Measurements from ENCODE around the gene TGIF1. TPM values are rescaled to one million over a fixed set of nuclear protein-coding genes. Genes with fewer than 3 reads are reported as not detected.

TGIF1 gene
- total RNA-seq, 1 donor from 2014 or later, result 14.1 TPM

DNA sequence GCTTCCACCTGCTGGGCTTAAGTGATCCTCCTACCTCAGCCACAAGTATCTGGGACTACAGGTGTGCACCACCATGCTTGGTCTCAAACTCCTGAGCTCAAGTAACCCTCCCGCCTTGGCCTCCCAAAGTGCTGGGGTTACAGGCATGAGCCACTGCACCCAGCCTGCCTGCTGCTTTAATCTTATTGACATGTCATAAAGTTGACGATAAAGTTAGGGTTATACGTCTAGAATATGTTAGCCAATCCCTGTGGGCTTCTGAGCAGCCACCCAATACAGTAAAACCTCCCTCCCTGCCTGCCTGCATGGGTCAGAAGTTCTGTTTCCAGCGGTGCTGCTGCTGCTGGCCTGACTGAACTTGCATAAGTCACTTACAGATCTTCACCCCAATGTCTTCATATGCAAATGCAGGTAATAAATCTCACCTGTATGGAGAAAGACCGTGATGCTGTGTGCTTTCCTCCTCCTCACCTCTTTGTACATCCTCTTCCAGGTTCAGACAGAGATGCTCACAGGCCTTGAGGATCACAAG, 30.1 kb downstream of the TGIF1 start:
- intact Hi-C loops (cut with micrococcal nuclease), result no loop called here

DNA sequence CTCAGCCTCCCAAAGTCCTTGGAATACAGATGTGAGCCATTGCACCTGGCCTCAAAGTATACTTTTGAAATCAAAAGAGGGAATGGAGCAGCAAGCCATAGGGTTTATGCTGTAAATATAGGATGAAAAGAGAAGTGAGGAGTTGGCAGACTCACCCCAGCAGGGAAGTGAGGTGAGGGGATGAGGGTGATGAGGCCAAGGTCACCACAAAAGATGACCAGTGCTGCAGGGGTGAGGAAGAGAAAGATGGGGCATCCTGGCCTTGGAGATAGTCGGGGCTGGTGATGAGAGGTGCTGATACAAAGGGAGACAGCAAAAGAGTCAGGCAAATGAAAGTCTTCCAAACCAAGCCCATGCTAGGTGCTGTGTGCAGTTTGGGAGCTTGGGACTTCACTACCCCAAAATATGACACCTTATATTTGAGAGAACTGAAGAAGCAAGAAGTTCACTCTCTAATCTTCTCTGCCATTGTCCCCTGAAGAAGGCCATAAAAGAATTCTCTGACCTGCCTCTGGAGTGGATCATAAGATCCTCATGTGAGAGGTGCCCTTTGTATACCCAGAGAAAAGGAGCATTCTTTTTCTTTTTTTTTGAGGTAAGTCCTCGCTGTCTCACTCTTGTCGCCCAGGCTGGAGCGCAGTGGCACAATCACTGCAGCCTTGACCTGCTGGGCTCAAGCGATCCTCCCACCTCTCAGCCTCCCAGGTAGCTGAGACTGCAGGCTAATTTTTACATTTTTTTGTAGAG, 31.0 kb downstream of the TGIF1 start:
- intact Hi-C loops (cut with micrococcal nuclease), result no loop called here

DNA sequence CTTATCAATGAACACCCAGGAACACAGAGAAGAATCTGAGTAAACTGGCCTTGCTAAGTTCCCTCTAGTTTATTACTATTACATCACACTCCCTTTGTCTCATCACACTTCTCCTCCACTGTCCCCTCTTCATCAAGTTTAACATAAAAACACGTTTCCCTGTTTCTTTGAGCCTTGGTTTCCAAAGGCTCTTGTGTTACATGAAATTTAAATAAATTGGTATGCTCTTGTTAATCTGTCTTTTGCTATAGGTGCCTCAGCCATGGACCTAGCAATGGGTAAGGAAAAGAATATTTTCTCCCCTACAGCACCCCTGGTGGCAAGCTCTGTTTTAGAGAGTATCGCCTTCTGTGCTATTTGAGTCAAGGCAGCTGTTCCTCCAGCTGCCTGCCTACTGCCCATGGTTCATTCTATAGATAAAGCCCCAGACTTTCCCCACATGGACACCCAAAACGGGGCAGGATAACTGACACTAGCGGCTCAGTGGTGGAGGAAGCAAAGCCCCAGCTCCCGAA, 31.8 kb downstream of the TGIF1 start:
- intact Hi-C loops (cut with micrococcal nuclease), result no loop called here

GRCh38 chr18:3482258-3482657, 32.3 kb downstream of the TGIF1 start:
- intact Hi-C loops (cut with micrococcal nuclease), result no loop called here

GRCh38 chr18:3485153-3486149, 35.5 kb downstream of the TGIF1 start:
- intact Hi-C loops (cut with micrococcal nuclease), result no loop called here

DNA sequence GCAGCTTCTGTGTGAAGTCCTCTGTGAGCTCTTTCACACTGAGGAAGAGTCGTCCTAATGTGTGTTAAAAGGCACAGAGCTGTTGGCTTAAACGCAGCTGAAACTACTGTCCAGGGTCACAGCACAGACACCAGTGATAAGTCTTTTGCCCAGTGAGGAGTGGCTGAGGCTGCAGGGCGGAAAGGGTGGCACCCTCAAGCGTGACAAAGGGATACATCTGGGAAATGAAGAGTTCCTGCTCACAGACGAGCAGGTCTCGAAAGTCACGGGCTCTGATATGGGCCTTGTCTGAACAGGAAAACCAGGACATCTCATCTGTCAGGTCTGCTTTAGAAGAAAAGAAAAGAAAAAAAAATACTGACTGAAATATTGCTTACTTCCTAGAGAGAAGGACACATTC, 36.5 kb downstream of the TGIF1 start:
- intact Hi-C loops (cut with micrococcal nuclease), result no loop called here

DNA sequence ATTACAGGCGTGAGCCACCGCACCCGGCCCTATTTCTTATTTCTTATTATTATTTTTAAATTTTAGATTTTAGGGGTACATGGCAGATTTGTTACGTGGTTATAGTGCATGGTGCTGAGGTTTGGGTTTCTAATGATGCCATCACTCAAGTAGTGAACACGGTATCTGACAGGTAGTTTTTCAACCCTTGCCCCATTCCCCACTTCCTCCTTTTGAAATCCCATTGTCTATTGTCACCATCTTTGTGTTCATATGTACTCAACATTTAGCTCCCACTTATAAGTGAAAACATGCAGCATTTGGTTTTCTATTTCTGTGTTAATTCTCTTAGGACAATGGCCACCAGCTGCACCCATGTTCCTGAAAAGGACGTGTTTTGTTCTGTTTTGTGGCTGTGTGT, 39.5 kb downstream of the TGIF1 start:
- intact Hi-C loops (cut with micrococcal nuclease), result no loop called here

DNA sequence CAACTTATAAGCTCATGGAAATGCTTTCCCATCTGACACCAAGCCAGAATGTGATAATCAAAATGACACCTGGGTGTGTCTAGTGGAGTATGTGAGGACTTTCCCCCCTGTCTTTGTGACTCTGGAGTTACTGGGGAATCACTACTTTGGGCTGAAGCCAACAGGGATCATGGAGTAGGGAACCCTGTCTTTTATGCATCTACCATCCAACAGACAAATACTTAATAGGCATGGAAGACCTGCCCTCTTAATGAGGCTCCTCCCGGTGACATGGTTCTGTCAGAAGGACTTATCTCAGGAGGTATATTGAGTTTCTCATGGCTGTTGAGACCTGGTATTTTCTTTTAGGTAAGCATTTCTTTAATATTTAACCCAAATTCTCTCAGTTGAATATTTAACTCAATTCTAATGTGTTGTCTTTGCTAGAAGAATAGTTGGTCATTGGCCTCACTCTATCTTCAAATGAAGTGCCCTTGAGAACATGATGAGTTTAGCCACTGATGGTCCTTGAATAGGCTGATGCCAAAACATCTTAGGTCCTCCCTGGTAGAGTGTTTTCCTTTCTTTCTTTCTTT, 42.1 kb downstream of the TGIF1 start:
- intact Hi-C loops (cut with micrococcal nuclease), result no loop called here

DNA sequence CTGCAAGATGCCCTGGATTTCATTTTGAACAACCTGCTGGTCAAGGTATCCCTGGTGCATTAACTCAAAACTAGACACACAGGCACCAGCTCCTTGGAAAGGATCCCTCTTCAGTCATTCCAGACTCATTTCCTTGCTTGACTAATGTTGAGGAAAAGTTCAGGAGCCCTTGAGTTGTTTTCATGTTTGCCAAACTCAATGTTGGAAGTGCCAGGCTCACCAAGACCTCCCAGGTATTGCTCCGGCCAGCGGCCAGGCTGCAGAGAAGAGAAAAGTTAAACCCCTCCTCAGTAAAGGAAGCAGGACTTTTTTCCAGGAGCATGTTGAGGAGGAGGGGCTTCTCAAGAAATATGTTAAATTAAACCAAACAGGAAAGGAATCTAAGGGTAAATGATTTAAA, 42.7 kb downstream of the TGIF1 start:
- intact Hi-C loops (cut with micrococcal nuclease), result no loop called here

- intact Hi-C loops (cut with micrococcal nuclease), result no loop called here
Measured at GRCh38 chr18:3493501-3494244, 43.7 kb downstream of the TGIF1 start.

DNA sequence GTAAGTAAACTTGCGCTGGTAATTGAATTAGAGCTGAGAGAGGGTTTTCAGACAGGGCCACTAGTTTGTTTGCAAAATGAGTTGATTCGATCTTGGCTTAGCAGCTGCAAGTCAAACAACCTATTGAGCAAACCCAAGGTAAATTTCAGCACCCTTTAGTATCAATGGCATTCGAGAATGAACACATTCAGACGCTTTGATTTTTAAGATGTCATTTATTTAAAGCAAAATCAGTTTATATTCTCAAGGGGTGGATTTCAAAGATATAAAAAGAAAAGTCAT, 44.2 kb downstream of the TGIF1 start:
- intact Hi-C loops (cut with micrococcal nuclease), result no loop called here

- intact Hi-C loops (cut with micrococcal nuclease), result no loop called here
Measured at GRCh38 chr18:3494569-3494968, 44.6 kb downstream of the TGIF1 start.

- intact Hi-C loops (cut with micrococcal nuclease), result no loop called here
Measured at GRCh38 chr18:3495691-3496430, 45.9 kb downstream of the TGIF1 start.

GRCh38 chr18:3498698-3499471, 48.9 kb downstream of the TGIF1 start:
- intact Hi-C loops (cut with micrococcal nuclease), result no loop called here

- intact Hi-C loops (cut with micrococcal nuclease), result no loop called here
Measured at GRCh38 chr18:3499501-3499900, 49.5 kb downstream of the TGIF1 start.

GRCh38 chr18:3500016-3500415, 50.0 kb downstream of the TGIF1 start:
- intact Hi-C loops (cut with micrococcal nuclease), result no loop called here

DNA sequence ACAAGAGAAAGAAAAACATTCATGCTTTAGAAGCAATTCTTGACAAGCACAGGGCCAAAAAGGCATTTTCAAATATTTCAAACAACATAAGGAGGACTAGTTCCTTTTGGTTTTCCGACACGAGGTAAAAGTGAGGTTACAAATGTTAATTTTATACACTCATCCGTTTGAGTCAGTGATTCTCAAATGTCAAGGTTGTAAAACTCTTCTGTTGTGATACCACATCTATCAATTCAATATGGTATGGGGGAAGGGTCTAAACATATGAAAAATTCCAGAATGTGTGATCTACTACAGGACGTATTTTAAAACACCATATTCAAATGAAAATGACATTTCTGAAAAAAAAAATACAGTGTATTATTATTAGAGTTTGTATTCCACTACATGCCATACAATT, 52.7 kb downstream of the TGIF1 start:
- intact Hi-C loops (cut with micrococcal nuclease), result no loop called here

DNA sequence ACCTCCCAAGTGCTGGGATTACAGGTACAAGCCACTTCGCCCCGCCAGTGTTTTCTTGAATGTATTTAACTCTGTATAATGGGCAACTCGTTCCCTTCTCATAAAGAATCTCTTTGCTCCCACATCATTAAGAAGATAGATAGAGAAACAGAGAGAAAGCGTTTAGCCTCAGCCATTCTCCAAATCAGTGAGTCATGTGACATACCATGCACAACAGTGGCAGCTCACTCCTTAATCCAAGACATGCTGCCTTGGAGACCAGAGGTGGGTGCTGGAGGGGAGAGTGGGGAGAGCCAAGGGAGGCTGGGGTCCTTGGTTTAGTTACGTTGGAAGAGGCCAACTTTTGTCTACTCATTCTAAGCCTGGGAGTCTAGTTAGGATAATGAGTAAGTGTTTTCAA, 54.7 kb downstream of the TGIF1 start:
- intact Hi-C loops (cut with micrococcal nuclease), result no loop called here

Measured in T-helper 1 cell treated with Interleukin-12 subunit alpha and Interleukin-12 subunit beta and Interleukin-4 antibody, amounts not matched to agents 30 ng/mL and 1 ng/mL, for 36 hours (primary cell).